ENCODE measurements around the gene DNAJC18.
"Not testable (repeated sequence)": the region's sequence is repeated elsewhere in the genome, so short reads cannot be mapped to it uniquely, and the experiment has no call there.

Gene DNAJC18

DNA sequence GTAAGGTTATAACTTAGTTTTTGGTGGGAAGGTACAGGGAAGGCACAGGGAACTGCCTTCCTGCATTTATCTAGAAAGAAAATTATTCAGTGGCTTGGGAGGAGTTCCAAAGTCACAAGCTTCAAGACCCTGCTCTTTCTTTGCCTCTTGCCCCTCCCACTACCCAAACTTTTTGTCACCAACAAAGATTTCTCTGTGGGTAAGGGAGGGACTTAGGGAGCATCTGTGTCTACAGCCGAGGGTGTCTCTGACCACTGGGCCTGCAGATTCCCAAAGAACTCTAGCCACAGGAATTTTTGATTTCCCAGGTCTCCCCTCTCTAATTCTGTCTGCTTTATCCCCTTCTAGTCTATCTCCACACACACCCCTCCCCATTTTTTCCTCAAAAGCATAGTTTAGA lies 21.1 kb upstream of the DNAJC18 start:
- no peak for DNase-seq

DNA sequence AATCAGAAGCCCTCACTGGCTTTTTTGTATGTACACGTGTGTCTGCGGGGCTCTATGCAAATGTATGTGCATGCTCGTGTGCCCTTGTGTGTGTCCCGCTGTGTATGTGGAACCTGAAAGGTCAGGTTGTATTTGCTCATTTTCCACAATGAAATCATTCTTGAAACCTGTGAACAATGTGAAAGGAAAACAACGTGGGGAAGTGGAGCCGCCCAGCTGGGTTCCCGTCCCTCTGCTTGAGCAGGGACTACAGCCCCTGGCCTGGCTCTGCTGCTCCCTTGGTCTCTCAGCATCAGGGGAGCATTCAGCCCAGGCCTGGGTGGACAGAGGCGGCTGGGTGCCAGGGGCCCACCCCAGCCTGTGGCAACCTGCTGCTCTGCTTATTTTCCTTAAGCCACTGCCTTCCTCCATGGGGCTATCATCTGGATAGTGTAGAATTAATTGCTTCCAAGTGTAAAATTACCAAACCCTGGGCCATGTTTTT lies 20.2 kb upstream of the DNAJC18 start:
- DNase-seq: no peak

DNA sequence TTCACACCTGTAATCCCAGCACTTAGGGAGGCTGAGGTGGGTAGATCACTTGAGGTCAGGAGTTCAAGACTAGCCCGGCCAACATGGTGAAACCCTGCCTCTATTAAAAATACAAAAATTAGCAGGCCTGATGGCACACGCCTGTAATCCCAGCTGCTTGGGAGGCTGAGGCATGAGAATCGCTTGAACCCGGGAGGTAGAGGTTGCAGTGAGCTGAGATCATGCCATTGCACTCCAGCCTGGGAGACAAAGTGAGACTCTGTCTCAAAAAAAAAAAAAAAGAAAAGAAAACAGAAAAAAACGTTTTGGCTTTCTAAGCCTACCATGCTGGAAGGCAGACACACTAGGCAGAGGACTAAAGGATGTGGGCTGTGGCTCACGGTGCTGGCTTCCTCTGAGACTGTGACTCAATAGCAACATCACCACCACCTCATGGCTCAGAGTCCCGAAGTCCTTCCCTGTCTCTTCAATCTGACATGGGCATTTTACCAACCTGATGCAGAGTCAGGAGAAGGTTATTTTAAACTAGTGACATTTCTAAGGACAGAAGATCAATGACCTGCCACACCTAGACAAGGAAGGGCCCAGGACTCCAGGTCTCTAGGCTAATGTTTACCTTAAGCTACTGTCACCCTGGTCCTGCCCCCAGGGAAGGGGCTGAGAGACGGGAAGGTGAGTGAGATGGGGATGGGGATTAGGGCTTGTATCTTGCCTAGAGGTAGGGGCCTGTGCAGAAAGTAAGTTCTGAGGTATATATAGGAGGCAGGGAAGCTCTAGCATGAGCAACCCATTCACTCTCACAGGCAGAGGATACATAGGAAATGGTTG lies 19.5 kb upstream of the DNAJC18 start:
- no peak for DNase-seq

DNA sequence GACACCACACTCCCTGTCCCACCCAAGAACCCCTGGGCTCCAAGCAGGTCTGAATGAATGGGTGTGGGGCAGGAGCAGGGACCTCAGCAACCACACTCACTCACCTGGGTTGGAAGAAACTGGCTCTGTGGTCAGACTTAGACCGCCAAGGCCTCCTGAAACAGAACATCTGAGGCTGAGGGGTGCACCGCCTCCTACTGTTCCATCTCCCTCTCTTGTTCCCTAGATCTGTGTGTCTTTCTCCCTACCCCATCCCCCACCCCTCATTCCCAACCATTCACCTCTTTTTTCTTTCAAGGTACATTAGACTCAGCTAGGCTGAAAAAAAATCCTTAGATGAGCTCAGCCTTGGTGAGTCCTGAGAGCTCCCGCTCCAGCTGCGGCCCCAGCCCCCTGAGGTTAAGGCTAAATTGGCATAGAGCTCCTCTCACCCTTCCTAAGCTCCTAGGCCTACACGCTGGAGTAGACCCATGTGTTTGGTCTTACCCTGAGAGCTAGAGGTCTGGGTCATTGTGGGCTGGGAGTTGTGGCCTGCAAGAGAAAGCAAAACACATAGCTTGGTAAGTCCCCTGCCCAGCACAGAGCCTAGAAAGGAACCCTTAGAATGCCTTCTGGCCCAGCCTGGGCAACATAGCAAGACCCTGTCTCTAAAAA lies 18.5 kb upstream of the DNAJC18 start:
- DNase-seq: no peak

DNA sequence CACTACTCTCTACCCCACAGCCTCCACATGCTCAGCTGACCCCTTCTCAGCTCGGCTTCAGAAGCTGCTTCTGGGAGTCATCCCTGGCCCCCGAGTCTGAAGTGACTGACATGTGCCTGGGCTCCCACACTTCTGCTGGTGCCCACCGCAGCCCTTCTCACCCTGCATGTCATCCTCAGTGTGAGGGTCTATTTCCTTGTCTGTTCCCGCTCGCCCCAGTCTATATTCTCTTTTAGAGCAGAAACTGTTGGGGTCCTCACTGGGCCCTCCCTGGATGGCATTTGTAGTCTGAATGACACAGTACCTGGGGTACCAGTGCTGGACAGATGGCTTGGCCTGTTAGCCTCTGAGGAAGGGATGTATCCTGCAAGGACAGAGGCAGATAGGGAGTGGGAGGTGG lies 17.9 kb upstream of the DNAJC18 start:
- no peak for DNase-seq

DNA sequence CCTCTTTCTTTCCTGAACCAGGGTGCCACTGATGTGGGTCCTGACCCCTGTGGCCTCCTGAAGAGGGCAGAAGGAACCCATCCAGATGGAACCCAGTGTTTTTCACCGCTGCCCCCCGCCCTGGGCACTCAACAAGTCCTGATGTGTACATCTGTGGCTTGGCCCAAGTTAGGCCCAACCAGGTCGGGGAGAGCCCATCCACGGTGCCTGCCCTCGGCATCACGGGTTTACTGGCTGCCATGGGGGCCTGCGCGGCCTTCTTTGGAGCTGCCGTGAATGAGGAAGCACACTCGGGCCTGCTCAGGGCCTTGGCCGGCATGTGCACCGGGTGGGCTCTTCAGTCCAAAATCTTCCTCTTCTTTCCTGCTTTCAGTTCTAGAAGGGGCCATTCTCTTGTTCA lies 17.5 kb upstream of the DNAJC18 start:
- no peak for DNase-seq

DNA sequence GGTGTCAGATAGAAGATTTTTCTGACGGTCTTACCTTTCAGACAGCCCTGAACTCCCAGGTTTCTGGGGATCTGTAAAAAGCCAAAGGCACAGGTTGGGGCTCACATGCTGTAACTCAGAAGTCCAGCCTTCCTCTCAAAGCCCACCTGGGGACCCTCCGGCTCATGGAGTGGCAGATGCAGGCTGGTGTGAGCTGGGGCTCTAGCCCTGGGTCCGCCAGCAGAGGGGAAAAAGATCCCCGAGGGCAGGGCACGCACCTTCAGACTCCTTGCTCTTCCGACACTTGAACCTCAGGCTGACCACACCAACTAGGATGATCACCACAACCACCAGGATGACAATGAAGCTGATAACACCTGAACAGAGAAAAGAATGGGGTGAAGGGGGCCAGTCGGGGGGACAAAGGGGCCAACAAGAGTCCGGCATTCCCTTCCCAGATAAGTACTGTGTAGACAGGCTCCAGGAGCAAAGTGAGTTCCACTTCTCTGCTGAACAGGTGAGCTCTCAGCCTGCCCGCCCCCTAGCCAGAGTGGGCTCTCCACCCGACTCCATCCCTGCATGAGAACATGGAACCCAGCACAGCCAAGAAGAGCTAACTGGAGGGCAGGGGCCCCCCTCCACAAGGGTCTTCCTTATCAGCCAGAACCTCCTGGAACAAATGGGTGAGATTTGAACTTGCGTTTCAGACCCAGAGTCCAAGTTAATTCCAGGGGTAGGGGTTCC lies 15.4 kb upstream of the DNAJC18 start:
- no peak for DNase-seq

DNA sequence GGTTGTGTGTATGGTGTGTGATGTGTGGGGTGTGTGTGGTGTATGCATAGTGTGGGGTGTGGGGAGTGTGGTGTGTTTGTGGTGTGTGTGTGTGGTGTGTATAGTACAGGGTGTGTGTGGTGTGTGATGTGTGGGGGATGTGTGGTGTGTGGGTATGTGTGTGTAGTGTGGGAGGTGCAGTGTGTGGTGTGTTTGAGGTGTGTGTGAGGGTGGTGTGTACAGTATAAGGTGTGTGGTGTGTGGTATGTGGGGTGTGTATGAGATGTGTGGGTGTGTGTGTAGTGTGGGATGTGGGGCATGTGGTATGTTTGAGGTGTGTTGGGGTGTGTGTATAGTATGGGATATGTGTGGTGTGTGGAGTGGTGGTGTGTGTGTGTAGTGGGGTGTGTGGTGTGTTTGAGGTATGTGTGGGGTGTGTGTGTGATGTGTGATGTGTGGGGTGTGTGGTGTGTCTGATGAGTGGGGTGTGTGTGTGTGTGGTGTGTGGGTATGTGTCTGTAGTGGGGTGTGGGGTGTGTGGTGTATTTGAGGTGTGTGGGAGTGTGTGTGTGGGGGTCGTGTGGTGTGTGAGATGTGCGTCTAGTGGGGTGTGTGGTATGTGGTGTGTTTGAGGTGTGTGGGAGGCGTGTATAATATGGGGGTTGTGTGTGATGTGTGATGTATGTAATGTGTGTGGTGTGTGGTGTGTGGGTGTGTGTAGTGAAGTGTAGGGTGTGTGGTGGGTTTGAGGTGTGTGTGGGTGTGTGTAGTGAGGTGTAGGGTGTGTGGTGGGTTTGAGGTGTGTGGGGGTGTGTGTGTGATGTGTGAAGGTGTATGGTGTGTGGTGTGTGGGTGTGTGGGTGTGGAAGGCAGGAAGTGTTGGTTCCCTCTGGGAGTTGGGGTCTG lies 14.6 kb upstream of the DNAJC18 start:
- no peak for DNase-seq

DNA sequence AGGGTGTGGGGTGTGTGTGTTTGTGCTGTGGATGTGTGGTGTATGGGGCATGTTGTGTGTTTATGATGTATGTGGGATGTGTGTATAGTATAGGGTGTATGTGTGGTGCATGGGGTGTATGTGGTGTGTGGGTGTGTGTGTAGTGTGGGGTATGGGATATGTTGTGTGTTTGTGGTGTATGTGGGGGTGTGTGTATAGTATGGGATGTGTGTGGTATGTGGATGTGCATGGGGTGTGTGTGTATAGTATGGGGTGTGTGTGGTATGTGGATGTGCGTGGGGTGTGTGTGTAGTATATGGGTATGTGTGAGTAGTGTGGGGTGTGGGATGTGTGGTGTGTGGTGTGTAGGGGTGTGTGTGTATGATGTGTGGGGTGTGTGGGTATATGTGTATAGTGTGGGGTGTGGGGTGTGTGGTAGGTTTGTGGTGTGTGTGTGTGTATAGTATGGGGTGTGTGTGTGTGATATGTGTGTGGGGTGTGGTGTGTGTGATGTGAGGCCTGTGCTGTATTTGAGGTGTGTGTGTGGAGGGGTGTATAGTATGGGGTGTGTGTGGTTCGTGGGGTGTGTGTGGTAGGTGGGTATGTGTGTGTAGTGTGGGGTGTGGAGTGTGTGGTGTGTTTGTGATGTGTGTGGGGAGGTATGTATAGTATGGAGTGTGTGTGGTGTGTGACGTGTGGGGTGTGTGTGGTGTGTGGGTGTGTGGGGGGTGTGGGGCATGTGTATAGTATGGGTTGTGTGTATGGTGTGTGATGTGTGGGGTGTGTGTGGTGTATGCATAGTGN lies 12.7 kb upstream of the DNAJC18 start:
- DNase-seq: no peak

DNA sequence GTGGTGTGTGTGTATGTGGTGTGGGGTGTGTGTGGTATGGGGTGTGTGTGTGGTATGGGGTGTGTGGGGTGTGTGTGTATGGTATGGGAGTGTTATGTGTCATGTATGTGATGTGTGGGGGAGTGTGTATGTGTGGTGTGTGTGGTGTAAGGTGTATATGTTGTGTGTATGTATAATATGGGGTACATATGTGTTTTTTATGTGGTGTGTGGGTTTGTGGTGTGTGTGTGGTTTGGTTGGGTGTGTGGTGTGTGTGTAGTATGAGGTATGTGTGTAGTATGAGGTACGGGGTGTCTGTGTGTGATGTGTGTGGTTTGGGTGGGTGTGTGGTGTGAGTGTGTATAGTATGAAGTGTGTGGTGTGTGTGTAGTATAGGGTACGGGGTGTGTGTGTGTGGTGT lies 11.9 kb upstream of the DNAJC18 start:
- no peak for DNase-seq

DNA sequence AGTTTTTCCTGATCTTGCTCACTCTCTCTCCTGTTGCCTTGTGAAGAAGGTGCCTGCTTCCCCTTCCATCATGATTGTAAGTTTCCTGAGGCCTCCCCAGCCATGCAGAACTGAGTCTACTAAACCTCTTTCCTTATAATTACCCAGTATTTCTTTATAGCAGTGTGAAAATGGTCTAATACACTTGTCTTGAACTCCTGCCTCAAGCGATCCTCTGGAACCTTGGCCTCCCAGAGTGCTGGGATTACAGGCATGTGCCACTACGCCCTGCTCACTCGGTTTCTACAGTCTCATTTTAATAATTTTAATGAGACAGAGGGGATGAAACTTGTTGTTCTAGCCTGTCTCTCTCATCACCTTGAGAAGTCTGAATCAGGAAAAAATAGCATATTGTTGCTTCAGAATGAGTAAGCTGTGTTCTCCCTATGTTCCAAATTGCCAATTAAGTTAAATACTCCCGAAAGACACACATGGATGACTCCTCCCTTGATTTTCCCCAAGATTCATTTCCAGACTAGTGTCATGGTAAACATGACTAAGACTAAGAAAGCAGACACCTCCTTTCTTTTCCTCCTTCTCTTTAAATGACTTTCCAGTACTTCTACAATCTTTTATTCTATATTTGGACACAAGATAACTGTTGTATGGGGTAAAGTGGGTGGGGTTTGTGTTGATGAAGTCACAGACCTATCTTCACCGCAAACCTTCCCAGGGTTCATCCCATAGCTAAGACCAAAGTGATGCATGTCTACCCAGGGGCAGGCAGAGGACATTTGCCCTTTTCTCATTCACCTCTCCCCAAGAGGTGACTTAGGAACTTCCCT lies 7.8 kb upstream of the DNAJC18 start:
- no peak for DNase-seq

DNA sequence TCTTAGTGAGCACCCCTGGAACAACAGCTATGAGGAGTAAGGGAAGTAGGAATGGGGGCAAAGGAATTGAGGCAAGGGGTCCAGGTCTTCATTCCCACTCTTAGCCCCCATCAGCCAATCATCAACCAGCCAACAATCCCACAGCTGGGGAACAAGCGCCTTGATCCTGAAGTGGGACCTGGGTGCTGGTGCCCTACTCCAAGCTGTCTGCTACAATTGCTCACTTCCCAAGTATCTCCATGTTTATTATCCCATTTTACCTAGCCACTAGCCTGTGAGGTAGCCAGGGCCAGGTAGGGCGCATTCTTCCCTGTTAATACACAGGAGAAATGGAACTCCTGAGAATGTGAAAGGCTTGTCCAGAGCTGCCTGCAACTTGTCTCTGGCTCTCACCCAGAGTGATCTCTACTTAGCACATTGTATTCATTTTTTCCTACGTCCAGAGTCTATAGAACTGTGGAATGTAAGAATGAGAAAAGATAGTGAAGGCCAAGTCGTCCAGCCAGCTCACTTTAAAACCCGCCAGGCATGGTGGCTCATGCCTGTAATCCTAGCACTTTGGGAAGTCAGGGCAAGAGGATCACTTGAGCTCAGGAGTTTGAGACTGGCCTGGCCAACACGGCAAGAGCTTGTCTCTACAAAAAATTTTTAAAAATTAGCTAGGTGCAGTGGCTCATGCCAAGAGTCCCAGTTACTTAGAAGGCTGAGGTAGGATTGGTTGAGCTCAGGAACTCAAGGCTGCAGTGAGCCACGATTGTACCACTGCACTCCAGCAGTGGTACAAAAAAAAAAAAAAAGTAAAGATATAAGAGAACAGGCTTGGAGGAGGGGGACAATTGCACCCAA lies 6.2 kb upstream of the DNAJC18 start:
- DNase-seq: no peak

DNA sequence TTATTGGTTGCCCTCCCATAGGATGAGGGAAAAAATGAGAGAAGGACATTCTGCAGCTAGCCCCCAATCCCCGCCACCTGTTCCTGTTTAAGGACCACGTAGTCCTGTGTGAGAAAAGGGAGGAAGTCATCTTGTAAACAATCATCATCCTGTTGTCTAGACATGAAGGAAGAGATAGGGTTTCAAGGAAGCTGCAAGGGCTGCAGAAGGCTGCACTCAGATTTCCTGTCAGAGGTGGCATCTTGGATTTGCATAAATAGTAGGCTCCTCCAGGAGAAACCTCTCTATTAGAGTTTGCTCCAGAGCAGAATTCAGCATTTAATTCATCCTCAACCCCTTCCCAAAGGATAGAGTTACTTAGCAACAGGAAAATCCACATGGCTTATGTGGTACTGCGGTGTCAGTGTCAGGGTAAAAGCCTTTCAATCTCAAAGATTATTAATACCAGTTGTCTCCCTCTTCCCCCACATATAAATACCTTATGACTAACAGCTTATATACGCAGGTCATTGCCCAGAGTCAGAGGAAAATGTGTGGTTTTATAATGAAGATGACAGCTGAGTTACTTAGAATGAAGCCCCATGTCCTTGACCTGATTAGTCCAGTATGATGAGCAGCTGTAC lies 4.6 kb upstream of the DNAJC18 start:
- DNase-seq: no peak

DNA sequence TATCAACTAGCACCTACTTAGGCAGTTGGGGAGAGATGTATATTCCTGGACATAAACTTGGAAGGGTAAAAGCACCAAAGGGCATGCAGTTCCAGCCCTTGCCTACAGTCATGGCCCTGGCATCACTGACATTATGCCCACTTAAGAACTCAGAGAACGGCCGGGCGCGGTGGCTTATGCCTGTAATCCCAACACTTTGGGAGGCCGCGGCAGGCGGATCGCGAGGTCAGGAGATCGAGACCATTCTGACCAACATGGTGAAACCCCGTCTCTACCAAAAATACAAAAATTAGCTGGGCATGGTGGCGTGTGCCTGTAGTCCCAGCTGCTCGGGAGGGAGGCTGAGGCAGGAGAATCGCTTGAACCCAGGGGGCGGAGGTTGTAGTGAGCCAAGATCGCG lies 1.1 kb upstream of the DNAJC18 start:
- DNase-seq: not testable (repeated sequence)

DNA sequence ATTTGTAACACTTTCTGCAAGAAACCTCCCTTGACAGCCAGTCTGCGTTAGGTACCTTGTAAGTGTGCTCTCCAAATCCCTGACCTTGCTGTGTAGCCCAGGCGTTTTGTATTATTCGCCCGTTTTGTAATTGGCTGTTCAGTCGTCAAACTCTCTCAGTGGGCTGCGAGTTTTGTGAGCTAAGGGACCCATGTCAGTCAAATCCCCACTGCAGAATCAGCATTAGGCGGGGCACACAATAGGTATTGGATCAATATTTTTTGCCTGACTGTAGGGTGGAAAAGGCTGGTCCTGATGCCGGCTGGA lies 665 bp downstream of the DNAJC18 start:
- no peak for DNase-seq

DNA sequence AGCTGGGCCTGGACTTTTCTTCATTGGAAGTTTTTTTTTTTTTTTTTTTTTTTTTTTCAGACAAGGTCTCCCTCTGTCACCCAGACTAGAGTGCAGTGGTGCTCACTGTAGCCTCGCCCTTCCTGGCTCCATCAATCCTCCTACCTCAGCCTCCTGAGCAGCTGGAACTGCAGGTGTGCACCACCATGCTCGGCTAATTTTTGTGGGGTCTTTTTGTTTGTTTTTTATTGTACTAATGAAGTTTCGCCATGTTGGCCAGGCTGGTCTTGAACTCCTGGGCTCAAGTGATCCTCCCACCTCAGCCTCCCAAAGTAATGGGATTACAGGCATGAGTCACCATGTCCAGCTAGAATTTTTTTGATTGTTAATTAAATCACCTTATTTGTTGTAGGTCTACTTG lies 3.6 kb downstream of the DNAJC18 start:
- DNase-seq: no peak

DNA sequence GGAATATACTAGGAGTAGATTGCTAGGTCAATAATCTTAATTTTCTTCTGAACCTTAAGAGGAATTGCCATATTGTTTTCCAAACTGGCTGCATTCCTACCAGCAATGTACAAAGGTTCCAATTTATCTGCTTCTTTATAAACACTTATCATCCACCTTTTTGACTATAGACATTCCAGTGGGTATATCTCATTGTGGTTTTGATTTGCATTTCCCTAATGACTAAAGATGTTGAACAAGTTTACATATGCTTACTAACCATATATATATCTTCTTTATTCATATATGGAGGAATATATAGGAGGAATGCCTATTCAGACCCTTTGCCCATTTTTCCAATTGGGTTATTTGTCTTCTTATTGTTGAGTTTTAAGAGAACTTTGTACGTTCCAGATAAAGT lies 7.6 kb downstream of the DNAJC18 start:
- no peak for DNase-seq

DNA sequence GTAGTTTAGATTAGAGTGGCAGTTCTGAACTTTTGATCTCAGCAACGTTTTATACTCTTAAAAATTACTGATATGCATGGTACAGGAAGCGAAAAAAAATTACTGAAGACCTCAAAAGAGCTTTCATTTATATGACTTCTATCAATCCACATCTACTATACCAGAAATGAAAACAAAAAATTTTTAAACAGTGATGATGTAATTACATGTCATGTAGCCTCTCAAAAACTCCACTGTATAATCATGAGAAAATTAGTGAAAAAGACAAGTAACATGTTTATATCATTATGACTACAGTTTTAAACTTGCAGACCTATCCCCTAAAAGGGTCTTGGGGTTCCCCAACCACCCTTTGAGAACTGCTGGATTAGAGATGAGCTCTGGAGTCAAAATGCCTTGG lies 9.3 kb downstream of the DNAJC18 start:
- no peak for DNase-seq

DNA sequence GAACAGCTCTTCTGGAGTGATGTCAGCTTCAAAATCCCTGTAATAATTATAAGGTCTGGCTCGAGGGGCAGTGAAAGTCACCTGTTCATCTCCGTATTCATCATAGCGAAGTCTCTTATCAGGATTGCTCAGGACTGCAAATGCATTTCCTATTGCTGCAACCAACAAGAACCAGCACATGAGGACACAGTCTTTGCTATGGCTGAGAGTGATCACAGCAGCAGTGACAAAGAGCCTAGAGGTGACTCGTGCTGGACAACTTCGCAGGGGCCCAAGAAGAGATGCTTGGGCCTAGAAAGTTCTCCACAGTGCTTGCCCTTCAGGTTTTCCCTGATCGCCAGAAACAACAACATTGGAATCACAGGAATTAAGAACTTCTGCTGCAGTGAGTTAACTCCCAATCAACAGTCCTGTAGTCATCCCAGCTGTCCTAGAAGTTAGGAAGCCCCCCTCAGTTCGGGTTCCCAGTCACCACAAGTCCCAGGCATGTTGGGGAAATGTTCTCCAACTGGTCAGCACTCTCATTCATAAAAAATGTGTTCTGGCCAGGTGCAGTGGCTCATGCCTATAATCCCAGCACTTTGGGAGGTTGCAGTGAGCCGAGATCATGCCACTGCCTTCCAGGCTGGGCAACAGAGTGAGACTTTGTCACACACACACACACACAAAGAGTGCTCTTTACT lies 13.0 kb downstream of the DNAJC18 start:
- DNase-seq: no peak

Data from NCI-H1048 (cell line).